IMR-90 (cell line): ENCODE measurements around the gene TFE3. TPM values are rescaled to one million over a fixed set of nuclear protein-coding genes. Genes with fewer than 3 reads are reported as not detected.
A peak's percentile ranks its signal among the peaks of the same experiment; 100 is the strongest.

Experiments
- ATAC-seq: fragments of 200-7000 bp; cut with Tn5 transposase; 2 replicates; pipeline ENCODE4 v1.9.1; 2020; ENCODE audit warnings: low read depth, mild to moderate bottlenecking, moderate library complexity
- BruUV-seq: library from RNA; stranded (reverse); fragments of 400-500 nt; replicated peaks from 2 replicates; lab custom pipeline; 2021; lab: Mats Ljungman, UMichigan
- CTCF ChIA-PET: fragments of 300-600 bp; formaldehyde crosslinking; extraction: SDS; loops from one replicate; lab custom pipeline; 2021; ENCODE audit warnings: antibody characterized with exemption; lab: Yijun Ruan, JAX
- POLR2A ChIA-PET: fragments of 300-600 bp; sonication (Branson Sonifier 250); formaldehyde crosslinking; loops from one replicate; lab custom pipeline; 2022; ENCODE audit warnings: antibody characterized with exemption; ENCODE audit not compliant: unreplicated experiment; lab: Charles Lee
- DNase-seq: peaks from one replicate; pipeline ENCODE4 v3.0.0; 2013
- H2AFZ ChIP-seq: replicated peaks from 2 replicates; pipeline ENCODE3; 2013; ENCODE audit warnings: low read length, mild to moderate bottlenecking; ENCODE audit not compliant: poor library complexity
- H2AK5ac ChIP-seq: 2 replicates; pipeline ENCODE4 v1.6.1; 2013; ENCODE audit warnings: low read depth, low read length, inconsistent platforms
- H2AK9ac ChIP-seq: replicated peaks from 2 replicates; pipeline ENCODE3; 2013; ENCODE audit warnings: mild to moderate bottlenecking, low read depth, low read length, moderate library complexity; ENCODE audit not compliant: poor library complexity
- H2BK120ac ChIP-seq: 2 replicates; pipeline ENCODE4 v1.6.1; 2013; ENCODE audit warnings: low read depth, low read length, inconsistent platforms
- H2BK15ac ChIP-seq: 3 replicates; pipeline ENCODE4 v1.6.1; 2013; ENCODE audit warnings: low read depth, low read length, inconsistent platforms
- H2BK20ac ChIP-seq: 2 replicates; pipeline ENCODE4 v1.6.1; 2013; ENCODE audit warnings: low read depth, mild to moderate bottlenecking, inconsistent platforms, low read length, moderate library complexity
- H2BK5ac ChIP-seq: 2 replicates; pipeline ENCODE4 v1.6.1; 2013; ENCODE audit warnings: mild to moderate bottlenecking, low read depth, low read length, inconsistent platforms; ENCODE audit not compliant: poor library complexity, severe bottlenecking
- H3K14ac ChIP-seq: replicated peaks from 2 replicates; pipeline ENCODE4 v1.6.1; 2013; ENCODE audit warnings: low read depth, low read length, inconsistent platforms
- H3K18ac ChIP-seq: 2 replicates; pipeline ENCODE4 v1.6.1; 2013; ENCODE audit warnings: low read depth, low read length, control low read depth
- H3K23ac ChIP-seq: 2 replicates; pipeline ENCODE4 v1.6.1; 2013; ENCODE audit warnings: low read depth, low read length, inconsistent platforms
- H3K27ac ChIP-seq: 2 replicates; pipeline ENCODE4 v1.5.1; 2013; ENCODE audit warnings: mild to moderate bottlenecking, control low read depth, low read length; ENCODE audit not compliant: insufficient read depth
- H3K27me3 ChIP-seq: 2 replicates; pipeline ENCODE4 v1.6.1; 2013; ENCODE audit warnings: low read length; ENCODE audit not compliant: control insufficient read depth, insufficient read depth
- H3K36me3 ChIP-seq: 2 replicates; pipeline ENCODE4 v1.6.1; 2013; ENCODE audit warnings: low read length, mixed read lengths; ENCODE audit not compliant: control insufficient read depth, insufficient read depth
- H3K4ac ChIP-seq: 2 replicates; pipeline ENCODE4 v1.6.1; 2013; ENCODE audit warnings: low read depth, low read length, inconsistent platforms
- H3K4me1 ChIP-seq: 2 replicates; pipeline ENCODE4 v1.6.1; 2013; ENCODE audit warnings: low read length, mixed read lengths; ENCODE audit not compliant: control insufficient read depth, insufficient read depth
- H3K4me2 ChIP-seq: 2 replicates; pipeline ENCODE4 v1.6.1; 2013; ENCODE audit warnings: low read depth, mild to moderate bottlenecking, control low read depth, low read length, moderate library complexity
- H3K4me3 ChIP-seq: 2 replicates; pipeline ENCODE4 v1.5.1; 2013; ENCODE audit warnings: low read depth, mild to moderate bottlenecking, control low read depth, low read length, moderate library complexity; ENCODE audit not compliant: insufficient read depth
- H3K56ac ChIP-seq: 2 replicates; pipeline ENCODE4 v1.6.1; 2013; ENCODE audit warnings: low read length, inconsistent platforms; ENCODE audit not compliant: insufficient read depth; ENCODE audit errors: extremely low read depth
- H3K79me1 ChIP-seq, 2 experiments: 2 replicates each; pipeline ENCODE4 v1.6.1; 2013; ENCODE audit warnings: low read length in 2 of 2, inconsistent platforms in 1 of 2, low read depth in 1 of 2
- H3K9ac ChIP-seq: 2 replicates; pipeline ENCODE4 v1.6.1; 2013; ENCODE audit warnings: low read depth, low read length, control low read depth
- H3K9me1 ChIP-seq: 2 replicates; pipeline ENCODE4 v1.6.1; 2013; ENCODE audit warnings: low read length, inconsistent platforms; ENCODE audit not compliant: insufficient read depth
- H3K9me3 ChIP-seq: 2 replicates; pipeline ENCODE4 v1.6.1; 2013; ENCODE audit warnings: low read length; ENCODE audit not compliant: control insufficient read depth, insufficient read depth
- H4K20me1 ChIP-seq: 2 replicates; pipeline ENCODE4 v1.6.1; 2013; ENCODE audit warnings: low read length, inconsistent platforms; ENCODE audit not compliant: insufficient read depth
- H4K5ac ChIP-seq: 2 replicates; pipeline ENCODE4 v1.6.1; 2013; ENCODE audit warnings: mild to moderate bottlenecking, low read depth, low read length, control low read depth
- H4K8ac ChIP-seq, 2 experiments: 2 replicates each; pipeline ENCODE4 v1.6.1; 2013; ENCODE audit warnings: low read depth in 2 of 2, low read length in 2 of 2, control low read depth in 1 of 2, inconsistent platforms in 1 of 2
- H4K91ac ChIP-seq: 2 replicates; pipeline ENCODE4 v1.6.1; 2013; ENCODE audit warnings: low read depth, low read length, inconsistent platforms; ENCODE audit not compliant: insufficient read depth
- BHLHE40 ChIP-seq: fragments of 150-350 bp; IDR thresholded peaks from 2 replicates; pipeline ENCODE4 v1.6.1; 2016; ENCODE audit warnings: mild to moderate bottlenecking, low read depth, low read length
- CHD1 ChIP-seq: IDR thresholded peaks from 2 replicates; pipeline ENCODE4 v1.6.1; 2012; ENCODE audit warnings: low read depth, low read length, improper control_type of control experiment
- MXI1 ChIP-seq: IDR thresholded peaks from 2 replicates; pipeline ENCODE4 v1.6.1; 2012; ENCODE audit warnings: low read depth, mild to moderate bottlenecking, low read length, moderate library complexity, borderline replicate concordance
- POLR2A ChIP-seq: IDR thresholded peaks from 2 replicates; pipeline ENCODE4 v1.6.1; 2012; ENCODE audit warnings: mild to moderate bottlenecking, low read depth, low read length
- SMC3 ChIP-seq: fragments of 150-350 bp; IDR thresholded peaks from 2 replicates; pipeline ENCODE4 v1.6.1; 2016; ENCODE audit warnings: low read depth, mild to moderate bottlenecking, antibody characterized with exemption, low read length, moderate library complexity
- WGBS, 2 experiments: methylation state at CpG; one replicate each; pipeline versions ENCODE4 v1.1.5 to v1.1.7; 2013; ENCODE audit warnings: missing lambda C conversion rate in 2 of 2; ENCODE audit not compliant: insufficient read length in 1 of 2; ENCODE audit errors: extremely low coverage in 2 of 2; 5-methylcytosine and 5-hydroxymethylcytosine counted together
- dilution Hi-C: fragments of 300-500 bp; cut with HindIII; formaldehyde crosslinking; loops from one replicate; pipeline ENCODE4 v1.14.3; 2018; ENCODE audit warnings: low sequenced_read_pairs; ENCODE audit not compliant: unreplicated experiment
- in situ Hi-C: fragments of 300-500 bp; cut with MboI; formaldehyde crosslinking; loops from 3 replicates; pipeline ENCODE4 v1.14.3; 2019; ENCODE audit warnings: low sequenced_read_pairs, inconsistent platforms, mixed read lengths
- intact Hi-C: fragments of 100-400 bp; cut with micrococcal nuclease; formaldehyde crosslinking; loops from 2 replicates; pipeline ENCODE4 v1.10.0; 2022
- polyA plus RNA-seq, 3 experiments: library from polyadenylated mRNA; depleted of rRNA; stranded (reverse); fragments of >200 nt; gene quantifications; 2 replicates each; pipeline ENCODE4 v1.2.3, GENCODE V29; 2012; ENCODE audit warnings: low replicate concordance in 1 of 3
- total RNA-seq: library from RNA; depleted of rRNA; stranded (reverse); fragments of >200 nt; gene quantifications from 2 replicates; pipeline ENCODE4 v1.2.3, GENCODE V29; 2012
- TF ChIP-seq, protein P1 (sequence below): conservative IDR thresholded peaks from 2 replicates; pipeline ENCODE4 v1.5.1; 2012; ENCODE audit warnings: mild to moderate bottlenecking, low read depth, low read length, improper control_type of control experiment

The TFE3 gene
- total and polyA plus RNA-seq, 2 of the 4 experiments (the other 2 are of a cell fraction): 24.4 to 40.5 TPM

DNA sequence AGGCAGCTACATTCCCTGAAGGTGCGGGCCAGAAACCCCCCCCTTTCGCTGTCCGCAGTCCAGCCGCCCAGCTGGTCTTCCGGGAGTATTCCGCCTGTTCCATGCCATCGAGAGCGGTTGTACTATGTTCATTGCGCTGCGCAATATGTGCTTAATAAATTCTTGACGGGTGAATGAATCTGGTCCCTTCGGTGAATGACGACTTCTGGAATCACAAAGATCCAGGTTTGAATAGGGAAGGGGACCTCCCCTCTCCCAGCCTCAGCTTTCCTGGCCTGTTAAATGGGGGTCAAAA lies 777 bp upstream of the TFE3 start:
- ATAC-seq: no peak
- Histone ChIP-seq H3K9me3 (no peaks in the 10 kb centered on the region), H2BK20ac (peak overlapping the region; percentile 3; the same call in 1 of the 2 replicates), H3K36me3 (peaks cover 10% of the 10 kb centered on the region), H3K27me3 (no peaks in the 10 kb centered on the region), H3K4ac (0 out of 2 replicates have a peak overlapping the region, but pooled peaks have one; percentile 22), H3K23ac (no peak overlapping the region), H2BK120ac (no peak overlapping the region), H2AK5ac (no peak overlapping the region), H3K14ac (no peak overlapping the region), H3K27ac (no peak overlapping the region), H3K18ac (no peak overlapping the region), H4K5ac (no peak overlapping the region), H2AFZ (peak overlapping the region; percentile 82), H4K91ac (peak overlapping the region; percentile 31; the same call in 1 of the 2 replicates), H2BK5ac (no peak overlapping the region), H2AK9ac (no peak overlapping the region), H3K4me3 (no peak overlapping the region), H3K4me1 (peaks cover 10% of the 10 kb centered on the region), H3K79me1 (peaks cover 0 to 11% of the 10 kb centered on the region in 2 experiments; a peak in 2 of 4 replicates), H4K8ac (peak overlapping the region in 1 of 2 experiments; percentile 37; a peak in 1 of 4 replicates), H3K9ac (peak overlapping the region; percentile 9; the same call in 1 of the 2 replicates), H3K56ac (no peak overlapping the region), H3K9me1 (no peaks in the 10 kb centered on the region), H2BK15ac (peak overlapping the region; percentile 33; the same call in 1 of the 3 replicates), H3K4me2 (no peak overlapping the region), H4K20me1 (no peaks in the 10 kb centered on the region)
- in situ Hi-C loops: no loop called here
- no TSS peak for BruUV-seq
- TF ChIP-seq, protein P1, sequence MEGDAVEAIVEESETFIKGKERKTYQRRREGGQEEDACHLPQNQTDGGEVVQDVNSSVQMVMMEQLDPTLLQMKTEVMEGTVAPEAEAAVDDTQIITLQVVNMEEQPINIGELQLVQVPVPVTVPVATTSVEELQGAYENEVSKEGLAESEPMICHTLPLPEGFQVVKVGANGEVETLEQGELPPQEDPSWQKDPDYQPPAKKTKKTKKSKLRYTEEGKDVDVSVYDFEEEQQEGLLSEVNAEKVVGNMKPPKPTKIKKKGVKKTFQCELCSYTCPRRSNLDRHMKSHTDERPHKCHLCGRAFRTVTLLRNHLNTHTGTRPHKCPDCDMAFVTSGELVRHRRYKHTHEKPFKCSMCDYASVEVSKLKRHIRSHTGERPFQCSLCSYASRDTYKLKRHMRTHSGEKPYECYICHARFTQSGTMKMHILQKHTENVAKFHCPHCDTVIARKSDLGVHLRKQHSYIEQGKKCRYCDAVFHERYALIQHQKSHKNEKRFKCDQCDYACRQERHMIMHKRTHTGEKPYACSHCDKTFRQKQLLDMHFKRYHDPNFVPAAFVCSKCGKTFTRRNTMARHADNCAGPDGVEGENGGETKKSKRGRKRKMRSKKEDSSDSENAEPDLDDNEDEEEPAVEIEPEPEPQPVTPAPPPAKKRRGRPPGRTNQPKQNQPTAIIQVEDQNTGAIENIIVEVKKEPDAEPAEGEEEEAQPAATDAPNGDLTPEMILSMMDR: no peak
- TF ChIP-seq POLR2A: no peak
- no peak for TF ChIP-seq SMC3
- no peak for TF ChIP-seq BHLHE40
- TF ChIP-seq MXI1: no peak
- no peak for TF ChIP-seq CHD1
- ChIA-PET CTCF (interaction anchor here (0.6 to 0.7 kb wide), 3 partner anchors 60 to 127 kb away, joined by 3 to 5 read pairs (median 3); no protein-coding TSS in a partner anchor), POLR2A (no interaction called here)
- WGBS, 2 experiments: 29% methylated on average over 7 of the region's 13 CpGs; no CpG with 5 or more reads in 1 of the 2 experiments
- dilution Hi-C loops: no loop called here
- intact Hi-C loops: loop anchor here (1.0 to 5.0 kb wide), 6 partner anchors 30 to 127 kb away; partner anchors contain the start of genes GRIPAP1, PIM2 and PRAF2
- DNase-seq: no peak
